GM19239 (cell line): ENCODE data around the gene TRO.

ENCODE experiments used
- DNase-seq: peaks from one replicate; pipeline ENCODE4 v3.0.0; 2011; ENCODE audit warnings: low spot score; ENCODE audit not compliant: insufficient read length
- FAIRE-seq: peaks from 2 replicates; lab custom pipeline; 2011; peaks lifted over from hg19 to GRCh38; lab: Jason Lieb, UNC

Gene TRO, protein sequence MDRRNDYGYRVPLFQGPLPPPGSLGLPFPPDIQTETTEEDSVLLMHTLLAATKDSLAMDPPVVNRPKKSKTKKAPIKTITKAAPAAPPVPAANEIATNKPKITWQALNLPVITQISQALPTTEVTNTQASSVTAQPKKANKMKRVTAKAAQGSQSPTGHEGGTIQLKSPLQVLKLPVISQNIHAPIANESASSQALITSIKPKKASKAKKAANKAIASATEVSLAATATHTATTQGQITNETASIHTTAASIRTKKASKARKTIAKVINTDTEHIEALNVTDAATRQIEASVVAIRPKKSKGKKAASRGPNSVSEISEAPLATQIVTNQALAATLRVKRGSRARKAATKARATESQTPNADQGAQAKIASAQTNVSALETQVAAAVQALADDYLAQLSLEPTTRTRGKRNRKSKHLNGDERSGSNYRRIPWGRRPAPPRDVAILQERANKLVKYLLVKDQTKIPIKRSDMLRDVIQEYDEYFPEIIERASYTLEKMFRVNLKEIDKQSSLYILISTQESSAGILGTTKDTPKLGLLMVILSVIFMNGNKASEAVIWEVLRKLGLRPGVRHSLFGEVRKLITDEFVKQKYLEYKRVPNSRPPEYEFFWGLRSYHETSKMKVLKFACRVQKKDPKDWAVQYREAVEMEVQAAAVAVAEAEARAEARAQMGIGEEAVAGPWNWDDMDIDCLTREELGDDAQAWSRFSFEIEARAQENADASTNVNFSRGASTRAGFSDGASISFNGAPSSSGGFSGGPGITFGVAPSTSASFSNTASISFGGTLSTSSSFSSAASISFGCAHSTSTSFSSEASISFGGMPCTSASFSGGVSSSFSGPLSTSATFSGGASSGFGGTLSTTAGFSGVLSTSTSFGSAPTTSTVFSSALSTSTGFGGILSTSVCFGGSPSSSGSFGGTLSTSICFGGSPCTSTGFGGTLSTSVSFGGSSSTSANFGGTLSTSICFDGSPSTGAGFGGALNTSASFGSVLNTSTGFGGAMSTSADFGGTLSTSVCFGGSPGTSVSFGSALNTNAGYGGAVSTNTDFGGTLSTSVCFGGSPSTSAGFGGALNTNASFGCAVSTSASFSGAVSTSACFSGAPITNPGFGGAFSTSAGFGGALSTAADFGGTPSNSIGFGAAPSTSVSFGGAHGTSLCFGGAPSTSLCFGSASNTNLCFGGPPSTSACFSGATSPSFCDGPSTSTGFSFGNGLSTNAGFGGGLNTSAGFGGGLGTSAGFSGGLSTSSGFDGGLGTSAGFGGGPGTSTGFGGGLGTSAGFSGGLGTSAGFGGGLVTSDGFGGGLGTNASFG (N-terminal part only)

GRCh38 chrX:54920610-54921426 lies at the start of gene TRO:
TRO (plus strand) TSS chrX:54920824; CDS start chrX:54922247, 1,423 bp downstream.
- FAIRE-seq (peak; percentile 61), DNase-seq (no peak)

GRCh38 chrX:54885740-54886139 lies 34.9 kb upstream of the TRO start:
- no peak for DNase-seq
- FAIRE-seq = no peak

- FAIRE-seq (peak; percentile 90), DNase-seq (no peak)
Measured at GRCh38 chrX:54891573-54891972, 29.1 kb upstream of the TRO start.

DNA sequence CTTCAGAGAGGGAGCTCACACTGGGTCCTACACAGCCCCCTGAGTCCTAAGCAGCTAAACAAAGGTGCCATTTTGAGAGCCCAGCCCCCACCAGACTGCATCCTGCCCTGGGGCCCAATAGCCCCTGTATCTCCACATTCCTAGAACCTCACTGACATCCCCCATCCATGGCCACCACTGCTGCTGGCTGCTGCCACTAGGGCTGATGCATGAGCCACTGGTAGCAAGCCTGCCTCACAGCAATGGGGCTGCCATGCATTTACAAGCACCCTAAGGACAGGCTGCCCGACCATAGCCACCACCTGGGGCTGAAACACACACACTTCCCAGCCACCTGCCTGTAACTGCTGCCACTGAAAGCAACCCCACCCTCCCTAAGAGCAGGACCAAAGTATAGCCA lies 26.5 kb upstream of the TRO start:
- FAIRE-seq (no peak), DNase-seq (no peak)

DNA sequence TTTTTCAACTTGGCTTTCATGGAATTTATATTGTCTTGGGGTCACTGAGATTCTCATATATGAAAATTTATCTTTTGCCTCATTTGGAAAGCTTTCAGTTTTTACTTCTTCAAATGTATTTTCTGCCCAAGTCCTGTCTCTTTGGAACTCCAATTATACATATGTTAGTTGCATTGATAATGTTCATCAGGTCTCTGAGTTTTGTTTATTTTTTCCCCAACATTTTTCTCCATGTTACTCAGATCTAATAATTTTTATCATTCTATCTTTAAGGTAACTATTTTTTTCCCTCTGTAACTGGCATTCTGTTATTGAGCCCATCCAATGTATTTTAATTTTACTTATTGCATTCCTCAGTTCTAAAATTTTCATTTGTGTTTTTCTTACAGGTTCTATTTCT lies 10.7 kb upstream of the TRO start:
- FAIRE-seq (no peak), DNase-seq (no peak)

GRCh38 chrX:54921427-54922021 lies 900 bp downstream of the TRO start:
- no peak for DNase-seq
- FAIRE-seq = peak; percentile 82

GRCh38 chrX:54922547-54922946 lies 1.9 kb downstream of the TRO start:
- DNase-seq = no peak
- no peak for FAIRE-seq

DNA sequence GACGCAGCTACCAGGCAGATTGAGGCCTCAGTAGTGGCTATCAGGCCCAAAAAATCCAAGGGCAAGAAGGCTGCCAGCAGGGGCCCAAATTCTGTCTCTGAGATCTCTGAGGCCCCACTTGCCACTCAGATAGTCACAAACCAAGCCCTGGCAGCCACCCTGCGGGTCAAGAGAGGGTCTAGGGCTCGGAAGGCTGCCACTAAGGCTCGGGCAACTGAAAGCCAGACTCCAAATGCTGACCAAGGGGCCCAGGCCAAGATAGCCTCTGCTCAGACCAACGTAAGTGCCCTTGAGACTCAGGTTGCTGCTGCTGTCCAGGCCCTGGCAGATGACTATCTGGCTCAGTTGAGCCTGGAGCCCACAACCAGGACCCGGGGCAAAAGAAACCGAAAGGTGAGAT lies 2.8 kb downstream of the TRO start:
- no peak for DNase-seq
- no peak for FAIRE-seq

DNA sequence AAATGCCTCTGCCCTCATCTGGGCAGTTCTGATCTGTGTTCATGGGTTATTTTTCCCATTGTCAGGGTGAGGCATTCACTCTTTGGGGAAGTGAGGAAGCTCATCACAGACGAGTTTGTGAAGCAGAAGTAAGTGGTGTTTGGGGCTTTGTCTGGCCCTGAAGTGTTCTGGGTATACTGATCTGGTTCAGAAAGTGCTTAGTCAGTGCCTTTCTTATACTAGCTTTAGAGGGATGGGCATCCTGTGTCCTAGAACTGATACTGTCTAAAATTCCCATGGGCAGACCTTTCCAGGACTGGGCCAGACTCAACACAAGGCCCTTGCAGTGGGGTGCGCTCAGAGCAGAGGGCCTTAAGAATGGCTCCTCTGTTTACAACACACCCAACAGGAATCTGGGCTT lies 6.4 kb downstream of the TRO start:
- FAIRE-seq = no peak
- DNase-seq = no peak

DNA sequence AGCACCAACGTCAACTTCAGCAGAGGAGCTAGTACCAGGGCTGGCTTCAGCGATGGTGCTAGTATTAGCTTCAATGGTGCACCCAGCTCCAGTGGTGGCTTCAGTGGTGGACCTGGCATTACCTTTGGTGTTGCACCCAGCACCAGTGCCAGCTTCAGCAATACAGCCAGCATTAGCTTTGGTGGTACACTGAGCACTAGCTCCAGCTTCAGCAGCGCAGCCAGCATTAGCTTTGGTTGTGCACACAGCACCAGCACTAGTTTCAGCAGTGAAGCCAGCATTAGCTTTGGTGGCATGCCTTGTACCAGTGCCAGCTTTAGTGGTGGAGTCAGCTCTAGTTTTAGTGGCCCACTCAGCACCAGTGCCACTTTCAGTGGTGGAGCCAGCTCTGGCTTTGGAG lies 8.3 kb downstream of the TRO start:
- no peak for FAIRE-seq
- DNase-seq = no peak

GRCh38 chrX:54930291-54931049 lies 9.8 kb downstream of the TRO start:
- DNase-seq = no peak
- no peak for FAIRE-seq

- no peak for DNase-seq
- no peak for FAIRE-seq
Measured at GRCh38 chrX:54931107-54931506, 10.5 kb downstream of the TRO start.

DNA sequence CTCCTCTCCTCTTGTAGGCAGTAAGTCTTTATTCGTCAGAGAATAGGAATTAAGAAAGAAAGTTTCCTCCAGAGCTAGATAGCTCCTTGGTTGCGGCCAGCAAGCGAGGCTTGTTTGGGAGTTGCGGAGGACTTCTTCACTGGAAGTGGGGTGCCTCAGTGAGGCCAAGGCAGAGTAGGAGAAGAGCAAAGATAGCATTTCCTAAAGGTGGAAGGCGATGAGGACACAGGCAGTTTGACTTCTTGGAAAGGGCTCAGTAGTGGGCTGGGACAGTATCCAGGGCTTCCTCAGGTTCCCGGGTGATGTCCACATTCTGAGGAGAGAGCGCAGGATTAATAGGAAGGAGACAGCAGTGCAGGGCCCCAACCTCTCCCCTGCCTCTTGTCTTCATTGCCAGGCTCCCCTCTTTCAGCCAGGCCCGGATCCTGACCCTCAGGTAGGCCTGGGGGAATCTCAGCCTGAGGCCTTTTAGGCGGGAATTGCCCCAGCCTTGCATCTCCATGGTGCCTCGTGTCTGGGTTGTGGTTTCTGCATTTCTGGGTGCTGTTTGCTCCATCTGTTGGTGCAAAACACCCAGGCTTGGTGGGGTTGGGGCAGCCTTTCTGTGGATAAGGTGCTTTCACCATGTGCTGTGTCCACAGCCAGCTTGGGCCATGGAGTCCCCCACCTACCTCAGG lies 12.7 kb downstream of the TRO start:
- DNase-seq = no peak
- no peak for FAIRE-seq

DNA sequence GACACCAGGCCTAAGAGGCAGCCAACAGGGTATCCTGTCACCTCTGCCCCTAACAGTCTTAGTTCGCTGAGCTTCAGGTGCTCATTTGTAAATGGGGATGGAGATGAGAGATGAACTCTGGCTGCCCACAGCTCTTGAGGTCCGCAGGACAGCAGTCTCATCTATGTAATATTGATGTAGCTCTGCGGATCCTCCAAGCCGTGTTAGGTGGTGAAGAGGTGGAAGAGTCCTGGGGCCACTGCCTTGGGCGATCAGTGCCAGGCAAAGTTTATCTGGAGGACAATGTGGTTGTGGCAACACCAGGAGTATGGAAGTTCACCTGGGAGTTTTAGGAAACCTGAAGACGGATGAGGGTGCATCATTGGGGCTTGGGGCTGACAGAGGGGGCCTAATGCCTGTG lies 13.4 kb downstream of the TRO start:
- DNase-seq = no peak
- no peak for FAIRE-seq

DNA sequence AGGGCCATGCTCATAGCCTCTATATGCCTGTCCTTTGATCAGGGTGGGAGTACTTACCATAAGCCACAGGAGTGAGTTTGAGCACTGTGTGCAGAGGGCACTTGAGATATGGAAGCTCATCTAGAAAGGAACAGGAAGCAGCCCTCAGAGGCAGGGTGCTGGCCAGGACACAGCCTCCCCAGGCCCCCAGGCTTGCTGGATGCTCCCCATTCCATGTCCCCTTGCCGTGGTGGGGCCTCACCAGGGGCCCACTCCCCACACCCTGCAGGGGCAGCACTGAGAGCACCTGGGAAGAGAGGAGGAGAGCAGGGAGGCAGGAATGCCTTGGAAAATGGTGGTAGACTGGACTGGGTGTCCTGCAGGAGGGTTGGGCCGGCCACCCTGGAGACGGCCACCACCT lies 14.3 kb downstream of the TRO start:
- DNase-seq = no peak
- no peak for FAIRE-seq

GRCh38 chrX:54935306-54935705 lies 14.7 kb downstream of the TRO start:
- FAIRE-seq (no peak), DNase-seq (no peak)

- DNase-seq (no peak), FAIRE-seq (no peak)
Measured at GRCh38 chrX:54937416-54937815, 16.8 kb downstream of the TRO start.

DNA sequence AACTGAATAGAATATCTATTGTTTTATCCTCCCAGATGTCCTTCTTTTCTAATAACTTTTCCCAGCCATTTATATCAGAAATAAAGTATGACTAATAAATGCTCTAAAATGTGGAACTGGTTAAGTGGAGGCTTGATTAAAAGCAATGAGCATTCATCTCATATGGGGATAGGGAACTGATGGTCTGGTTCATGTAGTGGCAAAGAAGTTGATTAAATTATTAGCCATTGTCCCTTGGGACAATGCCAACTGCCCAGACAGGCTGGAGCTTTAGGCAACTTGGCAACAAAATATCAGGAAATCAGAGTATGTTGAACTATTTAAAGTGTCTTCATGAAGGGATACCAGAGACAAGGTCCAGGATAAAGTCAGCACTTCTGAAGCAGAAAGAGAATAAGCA lies 24.2 kb downstream of the TRO start:
- no peak for FAIRE-seq
- DNase-seq = no peak
